ENCODE data around the gene ZNF117. TPM values are rescaled to one million over a fixed set of nuclear protein-coding genes. Genes with fewer than 3 reads are reported as not detected.

Gene ZNF117
- total RNA-seq, 2 donors from 2014 or later = 32.4 to 40.6 TPM

GRCh38 chr7:65001291-65001814 is 10.5 kb upstream of the ZNF117 start:
- WGBS, 2 experiments (ENCODE audit: insufficient coverage in 1 of 2, insufficient read length in 1 of 2) = 0% methylated on average over 1 of the region's 1 CpG; no CpG with 5 or more reads in 1 of the 2 experiments
- no peak overlapping the region for H3K4me3 Mint-ChIP-seq
- Histone ChIP-seq H3K4me1 (ENCODE audit: control insufficient read depth, insufficient read depth, low read length) (no peaks in the 10 kb centered on the region), H3K27me3 (ENCODE audit: control insufficient read depth, insufficient read depth, low read length, poor library complexity, severe bottlenecking) (no peaks in the 10 kb centered on the region), H3K27ac (ENCODE audit: low read depth, low read length) (no peak overlapping the region), H3K9me3 (ENCODE audit: control insufficient read depth, low read length) (peaks cover 68% of the 10 kb centered on the region), H3K9ac (ENCODE audit: extremely low read depth, low read length, poor library complexity, severe bottlenecking) (no peak overlapping the region), H3K36me3 (ENCODE audit: control insufficient read depth, insufficient read depth, low read length) (peaks cover 57% of the 10 kb centered on the region), H3K4me3 (ENCODE audit: low read length) (peak overlapping the region; percentile 62)
- no peak for TF ChIP-seq CTCF (conservative IDR thresholded peaks at IDR 0.05)
- peaks cover 55% of the 10 kb centered on the region for H3K9me3 Mint-ChIP-seq
- H3K4me1 Mint-ChIP-seq = peaks cover 13% of the 10 kb centered on the region
- H3K27me3 Mint-ChIP-seq (ENCODE audit: insufficient read depth) = no peaks in the 10 kb centered on the region
- no peak for DNase-seq
- H3K27ac Mint-ChIP-seq = no peak overlapping the region
- H3K36me3 Mint-ChIP-seq (ENCODE audit: low read depth) = peaks cover 77% of the 10 kb centered on the region

GRCh38 chr7:64999165-65000004 is 8.5 kb upstream of the ZNF117 start:
- H3K36me3 Mint-ChIP-seq (ENCODE audit: low read depth) = peaks cover 77% of the 10 kb centered on the region
- WGBS, 2 experiments (ENCODE audit: insufficient coverage in 1 of 2, insufficient read length in 1 of 2) = 86 to 91% methylated on average over 5 to 11 of the region's 11 CpGs
- H3K27me3 Mint-ChIP-seq (ENCODE audit: insufficient read depth) = no peaks in the 10 kb centered on the region
- Histone ChIP-seq H3K27ac (ENCODE audit: low read depth, low read length) (no peak overlapping the region), H3K27me3 (ENCODE audit: control insufficient read depth, insufficient read depth, low read length, poor library complexity, severe bottlenecking) (no peaks in the 10 kb centered on the region), H3K36me3 (ENCODE audit: control insufficient read depth, insufficient read depth, low read length) (peaks cover 50% of the 10 kb centered on the region), H3K9me3 (ENCODE audit: control insufficient read depth, low read length) (peaks cover 87% of the 10 kb centered on the region), H3K9ac (ENCODE audit: extremely low read depth, low read length, poor library complexity, severe bottlenecking) (no peak overlapping the region), H3K4me1 (ENCODE audit: control insufficient read depth, insufficient read depth, low read length) (no peaks in the 10 kb centered on the region), H3K4me3 (ENCODE audit: low read length) (peak overlapping the region; percentile 69)
- H3K4me1 Mint-ChIP-seq = no peaks in the 10 kb centered on the region
- H3K9me3 Mint-ChIP-seq = peaks cover 70% of the 10 kb centered on the region
- DNase-seq = no peak
- no peak overlapping the region for H3K27ac Mint-ChIP-seq
- H3K4me3 Mint-ChIP-seq = no peak overlapping the region
- TF ChIP-seq CTCF (conservative IDR thresholded peaks at IDR 0.05) = no peak

DNA sequence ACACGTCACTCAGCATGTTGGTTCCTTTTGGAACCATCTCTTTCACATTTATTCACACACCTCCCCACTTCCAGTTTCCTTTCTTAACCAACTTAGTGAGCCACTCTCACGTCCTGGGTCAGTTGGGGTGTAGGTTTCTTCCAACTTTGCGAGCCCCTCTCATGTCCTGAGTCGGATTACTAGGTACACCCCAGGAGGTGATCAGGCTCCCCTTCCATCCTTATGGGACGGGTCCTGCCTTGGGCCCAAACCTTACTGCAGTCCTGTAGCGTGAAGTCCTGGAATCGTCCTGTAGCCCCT is 8.0 kb upstream of the ZNF117 start:
- no peak overlapping the region for H3K27ac Mint-ChIP-seq
- no peaks in the 10 kb centered on the region for H3K4me1 ChIP-seq (ENCODE audit: control insufficient read depth, insufficient read depth, low read length)
- H3K27ac ChIP-seq (ENCODE audit: low read depth, low read length) = no peak overlapping the region
- peaks cover 76% of the 10 kb centered on the region for H3K9me3 Mint-ChIP-seq
- no peaks in the 10 kb centered on the region for H3K4me1 Mint-ChIP-seq
- TF ChIP-seq CTCF (conservative IDR thresholded peaks at IDR 0.05) = no peak
- no peak overlapping the region for H3K9ac ChIP-seq (ENCODE audit: extremely low read depth, low read length, poor library complexity, severe bottlenecking)
- H3K27me3 Mint-ChIP-seq (ENCODE audit: insufficient read depth) = no peaks in the 10 kb centered on the region
- H3K9me3 ChIP-seq (ENCODE audit: control insufficient read depth, low read length) = peaks cover 90% of the 10 kb centered on the region
- H3K27me3 ChIP-seq (ENCODE audit: control insufficient read depth, insufficient read depth, low read length, poor library complexity, severe bottlenecking) = no peaks in the 10 kb centered on the region
- WGBS, 2 experiments (ENCODE audit: insufficient coverage in 1 of 2, insufficient read length in 1 of 2) = 92 to 95% methylated on average over 4 to 7 of the region's 7 CpGs
- H3K36me3 Mint-ChIP-seq (ENCODE audit: low read depth) = peaks cover 80% of the 10 kb centered on the region
- H3K4me3 Mint-ChIP-seq = no peak overlapping the region
- H3K36me3 ChIP-seq (ENCODE audit: control insufficient read depth, insufficient read depth, low read length) = peaks cover 46% of the 10 kb centered on the region
- H3K4me3 ChIP-seq (ENCODE audit: low read length) = peak overlapping the region; percentile 19
- no peak for DNase-seq

Data from endodermal cell (in vitro differentiated cells).